Chondrocyte (in vitro differentiated cells): ENCODE measurements around the gene DLEC1. TPM values are rescaled to one million over a fixed set of nuclear protein-coding genes. Genes with fewer than 3 reads are reported as not detected.
A peak's percentile ranks its signal among the peaks of the same experiment; 100 is the strongest.
"Not testable (repeated sequence)": the region's sequence is repeated elsewhere in the genome, so short reads cannot be mapped to it uniquely, and the experiment has no call there.

Source experiments
- DNase-seq: peaks from one replicate; pipeline ENCODE4 v3.0.0; 2021; ENCODE audit warnings: mixed read lengths, low spot score
- H3K27ac Mint-ChIP-seq: one replicate; pipeline ENCODE4 v1.8.0; 2021; ENCODE audit warnings: mild to moderate bottlenecking, moderate library complexity, mixed read lengths; ENCODE audit not compliant: unreplicated experiment
- H3K27me3 Mint-ChIP-seq: 2 replicates; pipeline ENCODE4 v1.8.0; 2021; ENCODE audit warnings: low read depth, mixed read lengths
- H3K36me3 Mint-ChIP-seq: 2 replicates; pipeline ENCODE4 v1.8.0; 2021; ENCODE audit warnings: low read depth, mixed read lengths
- H3K4me1 Mint-ChIP-seq: 2 replicates; pipeline ENCODE4 v1.8.0; 2021; ENCODE audit warnings: low read depth, mild to moderate bottlenecking, mixed read lengths
- H3K4me3 Mint-ChIP-seq: one replicate; pipeline ENCODE4 v1.8.0; 2021; ENCODE audit warnings: mild to moderate bottlenecking, moderate library complexity, mixed read lengths; ENCODE audit not compliant: unreplicated experiment
- H3K9me3 Mint-ChIP-seq: 2 replicates; pipeline ENCODE4 v1.8.0; 2021; ENCODE audit warnings: low read depth, mixed read lengths
- CTCF ChIP-seq: fragments of 200-600 bp; sonication (generic); IDR thresholded peaks from 2 replicates; pipeline ENCODE4 v1.5.0; 2021; ENCODE audit warnings: antibody characterized with exemption, mild to moderate bottlenecking, moderate library complexity
- total RNA-seq: library from RNA; stranded (reverse); gene quantifications from 3 replicates; pipeline ENCODE4 v1.2.1, GENCODE V29; 2021

The DLEC1 gene
- total RNA-seq, 1 donor from 2014 or later, result 0.17 TPM

- Mint-ChIP-seq H3K4me3 (no peak overlapping the region), H3K36me3 (no peaks in the 10 kb centered on the region), H3K4me1 (no peaks in the 10 kb centered on the region), H3K9me3 (no peaks in the 10 kb centered on the region), H3K27me3 (no peaks in the 10 kb centered on the region), H3K27ac (no peak overlapping the region)
- DNase-seq, result no peak
- TF ChIP-seq CTCF, result no peak
These were observed 119.5 kb downstream of the DLEC1 start for GRCh38 chr3:38158472-38158871.

DNA sequence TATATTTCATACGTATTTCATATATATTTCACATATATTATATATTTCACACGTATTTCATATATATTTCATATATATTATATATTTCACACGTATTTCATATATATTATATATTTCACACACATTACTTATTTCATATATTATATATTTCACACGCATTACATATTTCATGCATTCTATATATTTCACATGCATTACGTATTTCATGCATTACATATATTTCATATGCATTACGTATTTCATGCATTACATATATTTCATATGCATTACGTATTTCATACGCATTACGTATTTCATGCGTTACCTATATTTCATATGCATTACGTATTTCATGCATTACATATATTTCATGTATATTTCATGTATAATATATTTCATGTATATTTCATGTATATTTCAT is 121.7 kb downstream of the DLEC1 start:
- H3K36me3 Mint-ChIP-seq, result not testable (repeated sequence)

GRCh38 chr3:38163117-38163840 is 124.3 kb downstream of the DLEC1 start:
- Mint-ChIP-seq H3K9me3 (no peaks in the 10 kb centered on the region), H3K4me3 (no peak overlapping the region), H3K27ac (peak overlapping the region; percentile 57), H3K4me1 (peaks cover 26% of the 10 kb centered on the region), H3K27me3 (no peaks in the 10 kb centered on the region), H3K36me3 (no peaks in the 10 kb centered on the region)
- peak; percentile 32 for TF ChIP-seq CTCF
- DNase-seq, result no peak

More for the DNA sequence above, 121.7 kb downstream of the DLEC1 start:
- H3K27me3 Mint-ChIP-seq, H3K9me3 Mint-ChIP-seq, H3K27ac Mint-ChIP-seq, DNase-seq, H3K4me3 Mint-ChIP-seq, H3K4me1 Mint-ChIP-seq: not testable (repeated sequence)

GRCh38 chr3:38163841-38164642 is 125.0 kb downstream of the DLEC1 start:
- no peak for TF ChIP-seq CTCF
- H3K27ac Mint-ChIP-seq, result peak overlapping the region; percentile 99
- DNase-seq, result no peak
- no peaks in the 10 kb centered on the region for H3K27me3 Mint-ChIP-seq
- H3K4me1 Mint-ChIP-seq, result peaks cover 34% of the 10 kb centered on the region
- peak overlapping the region; percentile 99 for H3K4me3 Mint-ChIP-seq
- no peaks in the 10 kb centered on the region for H3K9me3 Mint-ChIP-seq
- H3K36me3 Mint-ChIP-seq, result no peaks in the 10 kb centered on the region

DNA sequence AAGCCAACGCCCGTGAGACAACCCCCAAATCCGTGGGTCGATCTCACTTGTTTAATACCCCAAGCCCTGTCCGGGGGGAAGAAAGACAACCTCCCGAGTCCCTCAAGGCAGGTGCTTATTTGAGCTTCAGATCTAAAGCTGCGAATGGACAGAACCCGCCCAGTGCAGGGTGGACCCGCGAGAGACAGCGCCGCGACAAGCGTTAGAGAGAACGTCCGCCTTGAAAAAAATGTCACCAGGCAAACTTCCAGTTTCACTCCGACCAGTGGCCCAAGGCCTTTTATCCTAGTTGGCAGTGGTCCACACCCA is 125.6 kb downstream of the DLEC1 start:
- Mint-ChIP-seq H3K27me3 (no peaks in the 10 kb centered on the region), H3K27ac (peak overlapping the region; percentile 99), H3K4me1 (peaks cover 39% of the 10 kb centered on the region), H3K36me3 (no peaks in the 10 kb centered on the region), H3K4me3 (peak overlapping the region; percentile 99), H3K9me3 (no peaks in the 10 kb centered on the region)
- no peak for TF ChIP-seq CTCF
- no peak for DNase-seq
